CD4-positive, alpha-beta memory T cell (primary cell): ENCODE measurements around the gene KPNA2. TPM values are rescaled to one million over a fixed set of nuclear protein-coding genes. Genes with fewer than 3 reads are reported as not detected.
"Not testable (repeated sequence)": the region's sequence is repeated elsewhere in the genome, so short reads cannot be mapped to it uniquely, and the experiment has no call there.

ENCODE experiments used
- CTCF ChIA-PET: fragments of 350-600 bp; sonication (Branson Sonifier 250); formaldehyde crosslinking; loops from one replicate; lab custom pipeline; 2021; ENCODE audit warnings: inconsistent platforms; ENCODE audit not compliant: partially characterized antibody; lab: Charles Lee
- POLR2A ChIA-PET: fragments of 350-600 bp; sonication (Branson Sonifier 250); formaldehyde crosslinking; loops from one replicate; lab custom pipeline; 2021; ENCODE audit not compliant: partially characterized antibody; lab: Charles Lee
- DNase-seq, 5 donors: peaks; one replicate each; pipeline versions ENCODE4 v3.0.0 to v3.0.0-alpha.2; 2020 to 2022; ENCODE audit warnings: mixed read lengths in 1 of 5
- H3K27ac ChIP-seq: one replicate; pipeline ENCODE4 v1.7.0; 2013; ENCODE audit warnings: low read depth, low read length
- H3K27me3 ChIP-seq: 2 replicates; pipeline ENCODE4 v1.7.0; 2013; ENCODE audit warnings: mild to moderate bottlenecking, low read length, moderate library complexity; ENCODE audit not compliant: insufficient read depth
- H3K36me3 ChIP-seq: 2 replicates; pipeline ENCODE4 v1.7.0; 2013; ENCODE audit warnings: mild to moderate bottlenecking, low read length, moderate library complexity; ENCODE audit not compliant: insufficient read depth
- H3K4me1 ChIP-seq: 2 replicates; pipeline ENCODE4 v1.7.0; 2013; ENCODE audit warnings: mild to moderate bottlenecking, low read length, moderate library complexity; ENCODE audit not compliant: insufficient read depth
- H3K4me3 ChIP-seq, 2 donors: one replicate each; pipeline ENCODE4 v1.7.0; 2013; ENCODE audit warnings: low read length in 2 of 2, mild to moderate bottlenecking in 1 of 2
- H3K9me3 ChIP-seq, 2 donors: one replicate each; pipeline ENCODE4 v1.7.0; 2013; ENCODE audit warnings: low read length in 2 of 2, control low read depth in 1 of 2; ENCODE audit not compliant: control insufficient read depth in 1 of 2
- H3K27ac Mint-ChIP-seq, 7 donors: one replicate each; pipeline ENCODE4 v1.8.0; 2020 to 2021; ENCODE audit warnings: mixed read lengths in 7 of 7, mild to moderate bottlenecking in 6 of 7, inconsistent platforms in 3 of 7, moderate library complexity in 3 of 7
- H3K27me3 Mint-ChIP-seq, 2 donors: one replicate each; pipeline ENCODE4 v1.8.0; 2020 to 2021; ENCODE audit warnings: mixed read lengths in 2 of 2
- H3K36me3 Mint-ChIP-seq, 2 donors: one replicate each; pipeline ENCODE4 v1.8.0; 2020 to 2021; ENCODE audit warnings: mixed read lengths in 2 of 2, inconsistent platforms in 1 of 2, mild to moderate bottlenecking in 1 of 2
- H3K4me1 Mint-ChIP-seq, 4 donors: one replicate each; pipeline ENCODE4 v1.8.0; 2020 to 2021; ENCODE audit warnings: mixed read lengths in 4 of 4, mild to moderate bottlenecking in 1 of 4
- H3K4me3 Mint-ChIP-seq, 8 donors: one replicate each; pipeline ENCODE4 v1.8.0; 2020 to 2021; ENCODE audit warnings: mixed read lengths in 8 of 8, mild to moderate bottlenecking in 7 of 8, moderate library complexity in 6 of 8, inconsistent platforms in 3 of 8
- H3K9me3 Mint-ChIP-seq, 8 donors: one replicate each; pipeline ENCODE4 v1.8.0; 2020 to 2021; ENCODE audit warnings: mixed read lengths in 8 of 8, mild to moderate bottlenecking in 5 of 8, inconsistent platforms in 3 of 8, moderate library complexity in 1 of 8
- intact Hi-C: fragments of 100-400 bp; cut with micrococcal nuclease; formaldehyde crosslinking; loops from one replicate; pipeline ENCODE4 v1.15.1; 2023
- polyA plus RNA-seq, 2 donors: library from polyadenylated mRNA; unstranded; fragments of 300-500 nt; fragmentation: Illumina TruSeq; gene quantifications; one replicate each; pipeline ENCODE4 v1.2.3, GENCODE V29; 2021
- total RNA-seq, 2 experiments: library from RNA; stranded (reverse); gene quantifications; one replicate each; pipeline ENCODE4 v1.2.3, GENCODE V29; 2021

The KPNA2 gene
- total and polyA plus RNA-seq, 4 experiments from 2014 or later, result 12.6 to 34.1 (median 19.1) TPM

DNA sequence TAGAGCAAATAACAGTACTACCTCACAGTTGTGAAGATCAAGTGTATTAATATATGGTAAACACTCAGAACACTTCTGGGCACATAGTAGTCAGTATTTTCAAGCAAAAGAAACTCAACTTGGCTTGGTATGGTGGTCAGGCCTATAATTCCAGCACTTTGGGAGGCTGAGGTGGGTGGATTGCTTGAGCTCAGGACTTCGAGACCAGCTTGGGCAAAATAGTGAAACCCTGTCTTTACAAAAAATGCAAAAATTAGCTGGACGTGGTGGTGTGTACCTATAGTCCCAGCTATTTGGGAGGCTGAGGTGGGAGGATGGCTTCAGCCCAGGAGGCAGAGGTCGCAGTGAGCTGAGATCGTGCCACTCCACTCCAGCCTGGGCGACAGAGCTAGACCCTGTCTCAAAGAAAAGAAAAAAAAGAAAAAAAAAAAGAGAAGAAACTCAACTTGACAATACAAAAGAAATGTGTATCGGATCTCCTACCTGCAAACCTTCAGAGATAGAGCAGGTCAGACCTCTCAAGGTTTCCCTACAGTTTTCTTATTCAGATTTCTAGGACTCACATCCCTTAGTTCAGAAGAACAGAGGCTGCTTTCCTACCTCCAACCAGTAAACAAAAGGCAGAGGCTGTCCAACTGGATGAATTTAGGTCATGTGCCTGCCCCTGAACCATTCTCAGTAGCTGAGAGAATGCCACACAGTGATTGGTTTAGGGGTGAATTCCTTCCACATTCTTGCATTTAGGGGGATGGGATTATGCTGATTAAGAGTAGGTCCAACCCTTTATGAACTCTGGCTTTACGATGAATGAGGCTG is 1.7 kb upstream of the KPNA2 start:
- no peaks in the 10 kb centered on the region for H3K27me3 Mint-ChIP-seq
- DNase-seq, result no peak
- Histone ChIP-seq H3K4me3 (no peak overlapping the region), H3K27me3 (no peaks in the 10 kb centered on the region), H3K27ac (no peak overlapping the region), H3K9me3 (no peaks in the 10 kb centered on the region), H3K36me3 (no peaks in the 10 kb centered on the region), H3K4me1 (peaks cover 19% of the 10 kb centered on the region)
- POLR2A ChIA-PET, result no interaction called here
- CTCF ChIA-PET, result interaction anchor here (1.0 to 1.7 kb wide), 2 partner anchors 14 to 18 kb away, joined by 3 to 6 read pairs; no protein-coding TSS in a partner anchor
- intact Hi-C loops, result no loop called here
- H3K4me3 Mint-ChIP-seq, result no peak overlapping the region
- peaks cover 0 to 17% of the 10 kb centered on the region in 2 donors for H3K36me3 Mint-ChIP-seq
- H3K4me1 Mint-ChIP-seq, result peaks cover 8 to 24% (median 13%) of the 10 kb centered on the region in 4 donors
- H3K9me3 Mint-ChIP-seq, result peaks cover 0 to 1% (median 0%) of the 10 kb centered on the region in 8 donors
- peak overlapping the region in 1 of 7 donors; percentile 89 for H3K27ac Mint-ChIP-seq

DNA sequence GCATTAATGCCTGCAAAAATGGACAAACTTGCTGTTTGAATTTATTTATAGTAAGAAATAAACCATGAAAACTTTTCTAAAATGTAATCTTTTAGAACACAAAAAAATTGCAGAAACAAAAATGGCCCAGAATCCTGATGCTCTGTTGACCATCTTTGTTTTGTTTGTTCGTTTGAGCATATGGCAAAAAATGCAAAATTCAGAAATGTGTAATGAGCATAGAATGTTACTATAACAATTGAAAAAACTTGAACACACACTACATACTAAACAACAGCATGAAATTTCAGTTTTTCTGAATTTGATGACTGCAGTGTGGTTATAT is 1.1 kb upstream of the KPNA2 start:
- peaks cover 0 to 19% of the 10 kb centered on the region in 2 donors for H3K36me3 Mint-ChIP-seq
- POLR2A ChIA-PET, result no interaction called here
- Histone ChIP-seq H3K9me3 (no peaks in the 10 kb centered on the region), H3K36me3 (no peaks in the 10 kb centered on the region), H3K27me3 (no peaks in the 10 kb centered on the region), H3K4me3 (no peak overlapping the region), H3K4me1 (peaks cover 19% of the 10 kb centered on the region), H3K27ac (no peak overlapping the region)
- intact Hi-C loops, result no loop called here
- peak overlapping the region in 1 of 8 donors; percentile 43 for H3K4me3 Mint-ChIP-seq
- no peaks in the 10 kb centered on the region for H3K27me3 Mint-ChIP-seq
- DNase-seq, result no peak
- peak overlapping the region in 1 of 7 donors; percentile 89 for H3K27ac Mint-ChIP-seq
- CTCF ChIA-PET, result interaction anchor here (1.0 kb wide), 1 partner anchor 19 kb away, joined by 3 read pairs; no protein-coding TSS in a partner anchor
- H3K4me1 Mint-ChIP-seq, result peaks cover 8 to 24% (median 13%) of the 10 kb centered on the region in 4 donors
- H3K9me3 Mint-ChIP-seq, result peaks cover 0 to 1% (median 0%) of the 10 kb centered on the region in 8 donors

DNA sequence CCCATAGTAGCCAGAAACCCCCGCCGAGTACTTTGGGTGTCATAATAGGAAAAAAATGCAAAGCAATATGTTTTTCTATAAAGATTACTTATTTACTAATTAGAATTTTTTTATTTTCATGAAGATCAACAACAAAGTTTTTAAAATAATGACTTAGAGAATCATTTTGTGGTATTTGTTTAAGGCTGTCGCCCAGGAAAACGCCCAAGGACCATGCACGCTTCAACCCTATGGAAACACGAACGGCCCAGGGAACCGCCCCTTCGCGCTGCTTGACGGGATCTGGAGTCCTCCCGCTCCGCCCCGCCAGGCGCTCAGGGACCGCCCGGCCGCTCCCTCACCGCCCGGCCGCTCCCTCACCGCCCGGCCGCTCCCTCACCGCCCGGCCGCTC is 408 bp upstream of the KPNA2 start:
- no peaks in the 10 kb centered on the region for H3K9me3 ChIP-seq
- H3K36me3 Mint-ChIP-seq, result peaks cover 0 to 19% of the 10 kb centered on the region in 2 donors
- peaks cover 8 to 24% (median 13%) of the 10 kb centered on the region in 4 donors for H3K4me1 Mint-ChIP-seq
- H3K27me3 ChIP-seq, result no peaks in the 10 kb centered on the region
- no peak overlapping the region for H3K4me3 ChIP-seq
- H3K36me3 ChIP-seq, result no peaks in the 10 kb centered on the region
- H3K4me3 Mint-ChIP-seq, result peak overlapping the region in 7 of 8 donors; percentile 87 to 98 (median 94)
- ChIA-PET POLR2A (interaction anchor here (1.7 to 2.6 kb wide), 3 partner anchors 12 to 257 kb away, joined by 5 to 20 read pairs (median 6); partner anchors contain the start of gene ARSG), CTCF (interaction anchor here (1.5 kb wide), 1 partner anchor 15 kb away, joined by 3 read pairs; no protein-coding TSS in a partner anchor)
- peaks cover 0 to 1% (median 0%) of the 10 kb centered on the region in 8 donors for H3K9me3 Mint-ChIP-seq
- peak in 1 of 5 donors; percentile 88 for DNase-seq
- peak overlapping the region in 5 of 7 donors; percentile 89 to 98 (median 95) for H3K27ac Mint-ChIP-seq
- peaks cover 19% of the 10 kb centered on the region for H3K4me1 ChIP-seq
- intact Hi-C loops, result loop anchor here (1.0 to 5.0 kb wide), 2 partner anchors 15 to 477 kb away; partner anchors contain the start of gene PRKAR1A
- no peaks in the 10 kb centered on the region for H3K27me3 Mint-ChIP-seq
- peak overlapping the region; percentile 85 for H3K27ac ChIP-seq

DNA sequence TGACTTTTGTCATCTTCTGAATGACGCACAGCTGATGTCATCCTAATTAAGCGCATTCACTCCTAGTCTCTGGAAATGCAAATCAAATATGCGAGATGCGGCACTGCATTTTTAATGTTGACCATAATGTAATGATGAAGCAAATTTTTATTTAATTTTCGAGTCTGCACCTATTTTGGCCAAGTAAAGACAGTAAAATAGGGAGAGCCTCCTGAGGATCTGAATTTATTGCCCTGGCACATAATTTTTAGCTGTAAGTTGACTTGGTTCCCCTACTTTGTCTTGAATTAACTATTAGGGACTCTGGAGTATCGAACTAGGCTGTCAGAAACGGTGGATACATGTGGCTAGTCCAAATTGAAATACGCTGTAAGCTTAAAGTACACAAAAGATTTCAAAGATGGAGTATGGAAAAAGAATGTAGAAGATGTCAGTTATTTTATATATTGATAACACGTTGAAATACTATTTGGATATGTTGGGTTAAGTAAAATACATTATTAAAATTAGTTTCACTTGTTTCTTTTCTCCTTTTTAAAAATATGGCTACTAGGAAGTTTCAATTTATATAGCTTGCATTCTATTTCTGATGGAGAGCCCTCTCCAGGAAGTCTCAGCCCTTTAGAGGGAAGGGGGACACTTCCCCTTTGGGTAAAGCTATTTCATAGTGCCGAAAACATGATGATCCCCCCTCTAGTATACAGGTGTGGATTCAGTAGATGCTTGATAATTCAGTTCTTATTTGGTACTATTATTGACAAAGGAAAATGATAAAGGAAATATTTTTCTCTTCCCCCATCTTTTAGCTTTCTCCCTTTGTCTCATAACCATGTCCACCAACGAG is 991 bp downstream of the KPNA2 start:
- Histone ChIP-seq H3K36me3 (peaks cover 5% of the 10 kb centered on the region), H3K27me3 (no peaks in the 10 kb centered on the region), H3K4me1 (peaks cover 19% of the 10 kb centered on the region), H3K27ac (peak overlapping the region; percentile 85), H3K9me3 (no peaks in the 10 kb centered on the region), H3K4me3 (peak overlapping the region; percentile 43 to 91)
- H3K4me1 Mint-ChIP-seq, result peaks cover 8 to 24% (median 13%) of the 10 kb centered on the region in 4 donors
- peak overlapping the region; percentile 89 to 98 (median 95) for H3K27ac Mint-ChIP-seq
- DNase-seq, result no peak
- ChIA-PET CTCF (interaction anchor here (1.5 kb wide), 1 partner anchor 16 kb away, joined by 3 read pairs; no protein-coding TSS in a partner anchor), POLR2A (interaction anchor here (1.1 to 2.6 kb wide), 5 partner anchors 13 to 421 kb away, joined by 4 to 20 read pairs (median 5); partner anchors contain the start of genes ARSG and WIPI1)
- peaks cover 0 to 4% (median 0%) of the 10 kb centered on the region in 8 donors for H3K9me3 Mint-ChIP-seq
- H3K36me3 Mint-ChIP-seq, result peaks cover 7 to 25% of the 10 kb centered on the region in 2 donors
- peak overlapping the region; percentile 87 to 98 (median 96) for H3K4me3 Mint-ChIP-seq
- intact Hi-C loops, result loop anchor here (1.0 to 5.0 kb wide), 2 partner anchors 421 to 476 kb away; partner anchors contain the start of genes PRKAR1A and WIPI1
- H3K27me3 Mint-ChIP-seq, result no peaks in the 10 kb centered on the region

DNA sequence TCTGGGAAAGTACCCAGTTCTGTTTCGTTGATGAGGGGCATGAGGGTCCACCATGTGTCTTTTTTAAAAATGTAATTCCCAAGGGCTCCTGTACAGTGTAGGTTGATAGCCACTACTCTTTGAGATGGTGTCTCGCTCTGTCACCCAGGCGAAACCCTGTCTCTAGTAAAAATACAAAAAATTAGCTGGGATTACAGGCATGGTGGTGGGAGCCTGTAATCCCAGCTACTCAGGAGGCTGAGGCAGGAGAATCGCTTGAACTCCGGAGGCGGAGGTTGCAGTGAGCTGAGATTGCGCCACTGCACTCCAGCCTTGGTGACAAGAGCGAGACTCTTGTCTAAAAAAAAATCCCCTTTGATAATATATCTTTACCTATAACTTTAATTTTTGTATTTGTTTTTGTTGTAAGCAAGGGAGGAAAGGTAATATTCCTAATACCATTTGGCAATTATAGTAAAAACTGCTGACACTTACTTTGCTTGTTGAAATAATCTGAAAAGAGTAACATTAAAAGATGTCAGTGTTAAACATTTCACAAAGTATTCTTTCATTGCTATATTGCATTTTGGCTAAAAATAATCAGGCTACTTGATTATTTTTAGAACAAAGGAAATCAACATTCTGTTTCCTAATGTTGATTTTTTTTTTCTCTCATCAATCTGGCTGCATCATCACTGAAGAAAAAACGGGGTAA is 11.8 kb downstream of the KPNA2 start:
- Histone ChIP-seq H3K27me3 (no peaks in the 10 kb centered on the region), H3K4me1 (no peaks in the 10 kb centered on the region), H3K27ac (no peak overlapping the region), H3K4me3 (no peak overlapping the region), H3K9me3 (no peaks in the 10 kb centered on the region), H3K36me3 (peaks cover 22% of the 10 kb centered on the region)
- Mint-ChIP-seq H3K27me3 (no peaks in the 10 kb centered on the region), H3K9me3 (no peaks in the 10 kb centered on the region), H3K27ac (peak overlapping the region in 3 of 7 donors; percentile 0 to 73 (median 3)), H3K4me1 (peaks cover 0 to 2% (median 0%) of the 10 kb centered on the region in 4 donors), H3K4me3 (no peak overlapping the region), H3K36me3 (peaks cover 37 to 41% of the 10 kb centered on the region in 2 donors)
- ChIA-PET CTCF (no interaction called here), POLR2A (no interaction called here)
- intact Hi-C loops, result no loop called here
- DNase-seq, result no peak

DNA sequence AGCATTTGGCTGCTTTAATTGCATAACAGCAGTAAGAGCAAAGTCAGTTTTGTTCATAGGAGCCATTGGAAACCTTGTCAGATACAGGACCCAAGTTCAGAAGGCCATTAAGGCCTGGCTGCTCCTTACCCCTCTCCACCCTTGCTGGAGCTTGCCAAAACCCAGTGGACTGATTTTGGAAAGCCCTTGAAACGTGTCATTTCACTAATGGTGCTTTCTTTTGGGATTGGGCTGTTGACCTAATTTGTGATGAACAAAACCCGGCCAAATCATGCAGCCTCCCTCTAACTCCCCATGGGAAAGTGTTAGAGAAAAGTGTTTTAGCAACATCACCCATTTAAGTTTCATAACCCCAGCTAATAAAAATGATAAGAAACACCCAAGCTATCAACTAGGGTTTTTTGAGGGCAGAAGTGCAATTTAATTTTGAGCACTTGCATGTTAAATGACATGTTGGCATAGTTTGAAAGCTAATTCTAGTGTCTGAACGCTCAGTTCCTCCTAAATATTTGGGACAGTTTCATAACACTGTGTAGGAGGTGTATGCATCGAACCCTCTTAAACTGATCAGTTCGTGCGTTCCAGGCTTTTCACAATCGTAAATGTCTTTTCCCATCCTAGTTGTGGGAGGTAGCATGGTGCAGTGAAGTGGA is 12.5 kb downstream of the KPNA2 start:
- H3K27ac ChIP-seq, H3K9me3 Mint-ChIP-seq, DNase-seq, CTCF ChIA-PET, intact Hi-C loops, H3K4me1 ChIP-seq, H3K27me3 ChIP-seq, H3K4me3 Mint-ChIP-seq, H3K4me3 ChIP-seq, H3K9me3 ChIP-seq, POLR2A ChIA-PET, H3K27me3 Mint-ChIP-seq, H3K4me1 Mint-ChIP-seq: not testable (repeated sequence)
- peak overlapping the region in 3 of 7 donors; percentile 0 to 73 (median 3) for H3K27ac Mint-ChIP-seq
- H3K36me3 Mint-ChIP-seq, result peaks cover 33 to 36% of the 10 kb centered on the region in 2 donors
- peaks cover 18% of the 10 kb centered on the region for H3K36me3 ChIP-seq
